Fibroblast of lung (primary cell): ENCODE results near the gene DUSP7. TPM values are rescaled to one million over a fixed set of nuclear protein-coding genes. Genes with fewer than 3 reads are reported as not detected.

ENCODE experiments used
- DNase-seq, 2 donors: peaks; one replicate each; pipeline versions ENCODE4 v3.0.0 to v3.0.0-alpha.2; 2010; ENCODE audit warnings: low read depth in 2 of 2
- H2AFZ ChIP-seq: 2 replicates; pipeline ENCODE4 v1.5.1; 2012; ENCODE audit warnings: low read length, control low read depth, inconsistent platforms
- H3K27ac ChIP-seq: 2 replicates; pipeline ENCODE4 v1.5.1; 2011; ENCODE audit warnings: low read length, control low read depth; ENCODE audit not compliant: insufficient read depth
- H3K27me3 ChIP-seq: 2 replicates; pipeline ENCODE4 v1.5.1; 2011; ENCODE audit warnings: mild to moderate bottlenecking, low read length; ENCODE audit not compliant: control insufficient read depth, insufficient read depth
- H3K36me3 ChIP-seq: 2 replicates; pipeline ENCODE4 v1.5.1; 2011; ENCODE audit warnings: low read length; ENCODE audit not compliant: control insufficient read depth, insufficient read depth
- H3K4me1 ChIP-seq: 2 replicates; pipeline ENCODE4 v1.5.1; 2011; ENCODE audit warnings: low read length; ENCODE audit not compliant: control insufficient read depth, insufficient read depth; ENCODE audit errors: extremely low read depth
- H3K4me2 ChIP-seq: 2 replicates; pipeline ENCODE4 v1.5.1; 2011; ENCODE audit warnings: low read length, control low read depth; ENCODE audit not compliant: insufficient read depth; ENCODE audit errors: extremely low read depth
- H3K4me3 ChIP-seq, 4 experiments: fragments of 200-600 bp in 1 of 4; sonication (generic) in 1 of 4; replicated peaks in 1 of 4; 2 replicates each; pipeline ENCODE4 v1.5.1; 2011 to 2016; ENCODE audit warnings: low read length in 4 of 4, low read depth in 3 of 4, mild to moderate bottlenecking in 3 of 4, control low read depth in 2 of 4, inconsistent platforms in 1 of 4, mixed read lengths in 1 of 4; ENCODE audit not compliant: insufficient read depth in 1 of 4; ENCODE audit errors: control extremely low read depth in 1 of 4
- H3K79me2 ChIP-seq: 2 replicates; pipeline ENCODE4 v1.5.1; 2012; ENCODE audit warnings: mild to moderate bottlenecking, low read length, inconsistent platforms; ENCODE audit not compliant: control insufficient read depth, insufficient read depth
- H3K9ac ChIP-seq: 2 replicates; pipeline ENCODE4 v1.5.1; 2011; ENCODE audit warnings: mild to moderate bottlenecking, low read length, control low read depth; ENCODE audit not compliant: insufficient read depth
- H3K9me3 ChIP-seq: 2 replicates; pipeline ENCODE4 v1.5.1; 2012; ENCODE audit warnings: low read depth, low read length; ENCODE audit not compliant: control insufficient read depth, insufficient read depth
- H4K20me1 ChIP-seq: 2 replicates; pipeline ENCODE4 v1.5.1; 2011; ENCODE audit warnings: low read length; ENCODE audit not compliant: control insufficient read depth, insufficient read depth; ENCODE audit errors: extremely low read depth
- EZH2 ChIP-seq: IDR thresholded peaks from 2 replicates; pipeline ENCODE4 v1.5.1; 2012; ENCODE audit warnings: low read length, control low read depth, mild to moderate bottlenecking; ENCODE audit errors: missing control alignments
- polyA plus RNA-seq, 2 donors: library from polyadenylated mRNA; depleted of rRNA in 1 of 2; stranded (reverse) in 1 of 2; unstranded in 1 of 2; fragments of >200 nt; gene quantifications; 2 replicates each; pipeline ENCODE4 v1.2.1, GENCODE V29; 2011 to 2012; ENCODE audit warnings: missing spikeins in 1 of 2
- total RNA-seq: library from RNA; depleted of rRNA; stranded (reverse); fragments of >200 nt; gene quantifications from 2 replicates; pipeline ENCODE4 v1.2.1, GENCODE V29; 2014
- TF ChIP-seq, protein P1 (sequence below), 2 donors: IDR thresholded peaks in 1 of 2; conservative IDR thresholded peaks in 1 of 2; 1 replicate in 1 of 2; 2 replicates in 1 of 2; pipeline ENCODE4 v1.5.1; 2011 to 2012; ENCODE audit warnings: low read length in 2 of 2, control low read depth in 1 of 2, inconsistent platforms in 1 of 2, low read depth in 1 of 2, mild to moderate bottlenecking in 1 of 2

Gene DUSP7
- total and polyA plus RNA-seq, 2 donors (not counting 1 experiment from before 2014, with no cell fraction given): 5.6 to 26.5 TPM

DNA sequence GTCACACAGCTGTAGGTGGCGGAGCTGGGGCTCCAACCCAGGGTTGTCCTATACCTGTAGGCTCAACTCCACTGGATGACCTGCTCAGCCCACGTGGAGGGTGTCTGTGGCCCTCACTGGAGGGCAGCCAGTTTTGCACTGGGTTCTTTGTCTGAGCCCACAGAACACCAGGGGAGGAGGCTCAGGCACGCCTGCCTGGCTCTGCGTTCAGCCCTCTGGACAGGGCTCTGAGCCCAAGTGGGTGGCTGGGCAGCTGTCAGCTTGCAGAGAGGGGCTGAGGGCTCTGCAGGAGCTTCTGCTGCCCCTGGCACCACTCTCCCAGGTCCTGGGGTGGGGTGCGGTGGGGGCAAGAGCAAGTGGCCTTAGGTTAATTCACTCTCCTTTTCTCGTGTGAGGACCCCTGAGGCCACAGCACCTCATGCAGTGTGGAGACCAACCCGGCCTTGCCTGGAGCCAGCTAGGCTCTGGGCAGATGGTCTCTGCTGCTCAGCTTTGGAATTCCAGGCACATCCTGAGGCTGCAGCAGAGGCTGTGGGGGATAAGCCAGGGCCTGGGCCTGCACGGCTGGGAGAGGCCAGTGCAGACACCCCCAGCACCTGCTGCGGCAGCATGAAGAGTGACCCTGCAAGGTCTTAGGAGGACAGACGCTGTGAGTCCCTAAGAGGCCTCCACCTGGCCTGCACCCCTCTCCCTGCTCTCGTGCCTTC is 23.5 kb downstream of the DUSP7 start:
- no peak overlapping the region for H3K4me3 ChIP-seq
- H3K9me3 ChIP-seq: no peaks in the 10 kb centered on the region
- H2AFZ ChIP-seq: no peak overlapping the region
- no peaks in the 10 kb centered on the region for H3K36me3 ChIP-seq
- no peak overlapping the region for H3K9ac ChIP-seq
- TF ChIP-seq, protein P1, sequence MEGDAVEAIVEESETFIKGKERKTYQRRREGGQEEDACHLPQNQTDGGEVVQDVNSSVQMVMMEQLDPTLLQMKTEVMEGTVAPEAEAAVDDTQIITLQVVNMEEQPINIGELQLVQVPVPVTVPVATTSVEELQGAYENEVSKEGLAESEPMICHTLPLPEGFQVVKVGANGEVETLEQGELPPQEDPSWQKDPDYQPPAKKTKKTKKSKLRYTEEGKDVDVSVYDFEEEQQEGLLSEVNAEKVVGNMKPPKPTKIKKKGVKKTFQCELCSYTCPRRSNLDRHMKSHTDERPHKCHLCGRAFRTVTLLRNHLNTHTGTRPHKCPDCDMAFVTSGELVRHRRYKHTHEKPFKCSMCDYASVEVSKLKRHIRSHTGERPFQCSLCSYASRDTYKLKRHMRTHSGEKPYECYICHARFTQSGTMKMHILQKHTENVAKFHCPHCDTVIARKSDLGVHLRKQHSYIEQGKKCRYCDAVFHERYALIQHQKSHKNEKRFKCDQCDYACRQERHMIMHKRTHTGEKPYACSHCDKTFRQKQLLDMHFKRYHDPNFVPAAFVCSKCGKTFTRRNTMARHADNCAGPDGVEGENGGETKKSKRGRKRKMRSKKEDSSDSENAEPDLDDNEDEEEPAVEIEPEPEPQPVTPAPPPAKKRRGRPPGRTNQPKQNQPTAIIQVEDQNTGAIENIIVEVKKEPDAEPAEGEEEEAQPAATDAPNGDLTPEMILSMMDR (conservative IDR thresholded peaks at IDR 0.05 in 1 of 2, IDR thresholded peaks at IDR 0.05 in 1 of 2; ENCODE audit: low read depth in 1 of 2, low read length in 2 of 2): no peak
- no peak for TF ChIP-seq EZH2
- no peaks in the 10 kb centered on the region for H4K20me1 ChIP-seq
- H3K79me2 ChIP-seq: no peaks in the 10 kb centered on the region
- H3K27me3 ChIP-seq: no peaks in the 10 kb centered on the region
- no peaks in the 10 kb centered on the region for H3K4me1 ChIP-seq
- DNase-seq: no peak
- H3K27ac ChIP-seq: no peak overlapping the region
- no peak overlapping the region for H3K4me2 ChIP-seq

DNA sequence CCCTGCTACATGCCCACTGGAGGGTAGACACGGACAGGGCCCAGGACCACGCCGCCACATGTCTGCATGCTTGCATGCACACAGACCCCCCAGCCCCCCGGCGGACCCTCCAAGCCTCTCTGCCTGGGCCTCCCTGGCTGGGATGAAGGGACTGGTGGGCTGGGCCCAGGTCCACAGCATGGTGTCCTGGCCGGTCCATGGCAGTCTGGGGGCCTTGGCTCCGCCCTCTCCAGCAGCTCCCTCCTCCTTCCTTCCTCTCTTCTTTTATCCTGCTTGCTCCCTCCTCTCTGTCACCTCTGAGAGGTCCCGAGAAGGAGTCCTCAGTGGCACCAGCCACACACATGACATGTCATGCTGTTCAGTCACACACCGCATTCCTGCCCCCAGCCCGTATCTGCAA is 24.5 kb downstream of the DUSP7 start:
- no peaks in the 10 kb centered on the region for H3K4me1 ChIP-seq
- TF ChIP-seq, protein P1 (conservative IDR thresholded peaks at IDR 0.05 in 1 of 2, IDR thresholded peaks at IDR 0.05 in 1 of 2; ENCODE audit: low read depth in 1 of 2, low read length in 2 of 2): no peak
- TF ChIP-seq EZH2: no peak
- DNase-seq: no peak
- H3K4me3 ChIP-seq: no peak overlapping the region
- no peaks in the 10 kb centered on the region for H3K9me3 ChIP-seq
- H3K27ac ChIP-seq: no peak overlapping the region
- H3K4me2 ChIP-seq: no peak overlapping the region
- no peaks in the 10 kb centered on the region for H4K20me1 ChIP-seq
- H3K79me2 ChIP-seq: no peaks in the 10 kb centered on the region
- H3K9ac ChIP-seq: no peak overlapping the region
- no peaks in the 10 kb centered on the region for H3K36me3 ChIP-seq
- H3K27me3 ChIP-seq: no peaks in the 10 kb centered on the region
- H2AFZ ChIP-seq: no peak overlapping the region

DNA sequence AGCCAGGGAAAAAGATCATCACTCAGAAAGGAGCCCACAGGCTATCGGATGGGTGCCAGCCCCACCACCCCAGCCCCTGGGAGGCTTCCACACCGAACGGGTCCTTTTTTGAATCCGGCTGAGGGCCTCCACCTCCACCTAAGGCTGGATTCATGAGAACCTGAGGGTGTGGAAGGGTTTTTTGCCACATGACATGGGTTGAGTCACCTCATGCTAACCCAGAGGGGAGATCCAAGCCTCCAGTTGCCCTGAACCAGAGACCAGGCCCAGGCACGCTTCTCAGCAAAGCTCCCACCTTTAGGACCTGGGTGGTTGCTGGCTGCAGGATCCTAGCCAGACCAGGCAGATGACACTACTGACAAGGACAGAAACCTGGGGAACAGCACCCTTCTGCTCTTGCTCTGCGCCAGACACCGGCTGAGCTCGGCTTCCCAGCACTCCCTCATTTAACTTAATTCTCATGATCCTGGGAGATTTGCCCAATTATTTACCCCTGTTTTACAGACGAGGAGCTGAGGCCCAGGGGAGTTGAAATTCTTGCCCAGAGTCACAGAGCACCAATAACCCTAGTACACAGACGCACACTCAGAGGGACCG is 25.6 kb downstream of the DUSP7 start:
- Histone ChIP-seq H4K20me1 (no peaks in the 10 kb centered on the region), H3K27me3 (no peaks in the 10 kb centered on the region), H3K79me2 (no peaks in the 10 kb centered on the region), H3K9ac (no peak overlapping the region), H2AFZ (no peak overlapping the region), H3K36me3 (no peaks in the 10 kb centered on the region), H3K9me3 (no peaks in the 10 kb centered on the region), H3K27ac (no peak overlapping the region), H3K4me3 (no peak overlapping the region), H3K4me2 (no peak overlapping the region), H3K4me1 (no peaks in the 10 kb centered on the region)
- DNase-seq: no peak
- TF ChIP-seq EZH2: no peak
- TF ChIP-seq, protein P1 (conservative IDR thresholded peaks at IDR 0.05 in 1 of 2, IDR thresholded peaks at IDR 0.05 in 1 of 2; ENCODE audit: low read depth in 1 of 2, low read length in 2 of 2): no peak
